Right lobe of liver (tissue), 6 donors: ENCODE measurements around the gene FAM171A1. TPM values are rescaled to one million over a fixed set of nuclear protein-coding genes. Genes with fewer than 3 reads are reported as not detected.
A peak's percentile ranks its signal among the peaks of the same experiment; 100 is the strongest.

Source experiments
- ATAC-seq, 4 donors: fragments of 200-7000 bp; cut with Tn5 transposase; one replicate each; pipeline ENCODE4 v1.9.1; 2020; ENCODE audit warnings: mild to moderate bottlenecking in 4 of 4, moderate library complexity in 4 of 4
- DNase-seq, 3 donors: peaks; one replicate each; pipeline ENCODE4 v3.0.0-alpha.2; 2020
- H3K27ac ChIP-seq, 3 donors: fragments of 200-600 bp; one replicate each; pipeline ENCODE4 v1.8.0; 2022
- H3K27me3 ChIP-seq, 2 donors: fragments of 200-600 bp; one replicate each; pipeline ENCODE4 v1.8.0; 2022
- H3K36me3 ChIP-seq, 4 donors: fragments of 200-600 bp; sonication (generic) in 1 of 4; one replicate each; pipeline versions ENCODE4 v1.5.1 to v1.8.0; 2017 to 2022; ENCODE audit warnings: control low read depth in 1 of 4
- H3K4me1 ChIP-seq, 4 donors: fragments of 200-600 bp; sonication (generic) in 1 of 4; one replicate each; pipeline versions ENCODE4 v1.5.1 to v1.8.0; 2017 to 2022; ENCODE audit warnings: control low read depth in 1 of 4
- H3K4me3 ChIP-seq, 3 donors: fragments of 200-600 bp; one replicate each; pipeline ENCODE4 v1.8.0; 2022
- H3K9me3 ChIP-seq, 4 donors: fragments of 200-600 bp; sonication (generic) in 1 of 4; one replicate each; pipeline versions ENCODE4 v1.5.1 to v1.8.0; 2017 to 2022; ENCODE audit warnings: control low read depth in 1 of 4
- POLR2A ChIP-seq: fragments of 450-650 bp; IDR thresholded peaks from one replicate; pipeline ENCODE4 v1.6.1; 2017; ENCODE audit warnings: antibody characterized with exemption, mild to moderate bottlenecking
- WGBS: methylation state at CpG from one replicate; pipeline ENCODE4 v1.1.6; 2018; ENCODE audit warnings: low coverage, low lambda C conversion rate; ENCODE audit not compliant: insufficient coverage; ENCODE audit errors: missing lambda C conversion rate; 5-methylcytosine and 5-hydroxymethylcytosine counted together
- intact Hi-C, 2 donors: fragments of 100-400 bp; cut with DNase I; formaldehyde crosslinking; loops; one replicate each; pipeline versions ENCODE4 v1.11.2 to v1.14.1; 2022
- total RNA-seq, 6 experiments: library from RNA; depleted of rRNA in 2 of 6; stranded (reverse); fragments of >200 nt in 2 of 6; fragmentation: NEBNext Ultra II Directional in 3 of 6; extraction: Animal tissue kit (Norgen Biotek cat#: 25700) in 3 of 6; gene quantifications; one replicate each; pipeline versions ENCODE4 v1.1.0 to v1.2.4, GENCODE V29; 2016 to 2023
- TF ChIP-seq, protein P1 (sequence below), 4 donors: fragments of 200-600 bp in 3 of 4; fragments of 450-650 bp in 1 of 4; IDR thresholded peaks; one replicate each; pipeline versions ENCODE4 v1.5.1 to v1.8.0; 2016 to 2022; ENCODE audit warnings: antibody characterized with exemption in 4 of 4, mild to moderate bottlenecking in 2 of 4
- donor health status: DM: no; HTN: yes; CAD: no.
- donor health status: DM: no; HTN: no; CAD: no.
- donor health status: DM: no; HTN: no; CAD: no.
- donor health status: DM: no; HTN: yes; CAD: no.
- donor health status: DM: no; HTN: yes; CAD: no.

Gene FAM171A1
- total RNA-seq, 6 experiments from 2014 or later, result 6.1 to 12.1 (median 10.3) TPM

- Histone ChIP-seq H3K27me3 (no peaks in the 10 kb centered on the region), H3K9me3 (no peaks in the 10 kb centered on the region), H3K4me1 (no peaks in the 10 kb centered on the region), H3K4me3 (no peak overlapping the region), H3K27ac (no peak overlapping the region), H3K36me3 (no peaks in the 10 kb centered on the region)
- ATAC-seq, result no peak
- no peak for DNase-seq
- intact Hi-C loops, result no loop called here
- TF ChIP-seq, protein P1, sequence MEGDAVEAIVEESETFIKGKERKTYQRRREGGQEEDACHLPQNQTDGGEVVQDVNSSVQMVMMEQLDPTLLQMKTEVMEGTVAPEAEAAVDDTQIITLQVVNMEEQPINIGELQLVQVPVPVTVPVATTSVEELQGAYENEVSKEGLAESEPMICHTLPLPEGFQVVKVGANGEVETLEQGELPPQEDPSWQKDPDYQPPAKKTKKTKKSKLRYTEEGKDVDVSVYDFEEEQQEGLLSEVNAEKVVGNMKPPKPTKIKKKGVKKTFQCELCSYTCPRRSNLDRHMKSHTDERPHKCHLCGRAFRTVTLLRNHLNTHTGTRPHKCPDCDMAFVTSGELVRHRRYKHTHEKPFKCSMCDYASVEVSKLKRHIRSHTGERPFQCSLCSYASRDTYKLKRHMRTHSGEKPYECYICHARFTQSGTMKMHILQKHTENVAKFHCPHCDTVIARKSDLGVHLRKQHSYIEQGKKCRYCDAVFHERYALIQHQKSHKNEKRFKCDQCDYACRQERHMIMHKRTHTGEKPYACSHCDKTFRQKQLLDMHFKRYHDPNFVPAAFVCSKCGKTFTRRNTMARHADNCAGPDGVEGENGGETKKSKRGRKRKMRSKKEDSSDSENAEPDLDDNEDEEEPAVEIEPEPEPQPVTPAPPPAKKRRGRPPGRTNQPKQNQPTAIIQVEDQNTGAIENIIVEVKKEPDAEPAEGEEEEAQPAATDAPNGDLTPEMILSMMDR (IDR thresholded peaks at IDR 0.05), result no peak
- TF ChIP-seq POLR2A, result no peak
- WGBS, result 93% methylated on average over 4 of the region's 4 CpGs
Observed at GRCh38 chr10:15241306-15241705, 129.8 kb downstream of the FAM171A1 start.

- DNase-seq (no peak), ATAC-seq (no peak)
- Histone ChIP-seq H3K27me3 (no peaks in the 10 kb centered on the region), H3K9me3 (no peaks in the 10 kb centered on the region), H3K36me3 (no peaks in the 10 kb centered on the region), H3K27ac (no peak overlapping the region), H3K4me3 (no peak overlapping the region), H3K4me1 (no peaks in the 10 kb centered on the region)
- intact Hi-C loops, result no loop called here
- TF ChIP-seq, protein P1 (IDR thresholded peaks at IDR 0.05), result no peak
- TF ChIP-seq POLR2A, result no peak
- WGBS, result 85% methylated on average over 12 of the region's 12 CpGs
Observed at GRCh38 chr10:15238555-15239335, 132.3 kb downstream of the FAM171A1 start.

DNA sequence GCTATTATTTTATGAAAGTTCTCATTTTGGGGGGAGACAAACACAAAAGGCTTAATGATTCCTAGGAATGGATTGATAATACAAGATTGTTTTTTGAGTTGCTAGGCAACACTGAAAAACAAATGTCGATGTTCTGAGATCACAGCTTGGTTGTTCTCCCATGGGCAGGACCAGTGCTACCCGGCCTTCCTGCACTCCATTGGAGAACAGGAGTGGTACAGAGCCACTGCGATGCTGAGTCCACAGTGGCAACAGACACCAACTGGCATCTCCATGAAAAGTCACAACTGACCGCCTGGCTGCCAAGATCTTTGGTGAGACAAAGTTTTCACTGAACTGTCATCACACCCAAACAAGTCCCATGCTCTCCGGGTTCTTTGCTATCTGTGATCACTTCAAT lies 133.7 kb downstream of the FAM171A1 start:
- ATAC-seq, result peak in 2 of 4 donors; percentile 18 to 69
- H3K4me1 ChIP-seq, result peaks cover 0 to 3% (median 0%) of the 10 kb centered on the region in 4 donors
- TF ChIP-seq POLR2A, result no peak
- TF ChIP-seq, protein P1 (IDR thresholded peaks at IDR 0.05), result no peak
- intact Hi-C loops, result no loop called here
- 77% methylated on average over 3 of the region's 5 CpGs for WGBS
- no peak for DNase-seq
- no peak overlapping the region for H3K4me3 ChIP-seq
- no peaks in the 10 kb centered on the region for H3K27me3 ChIP-seq
- no peak overlapping the region for H3K27ac ChIP-seq
- no peaks in the 10 kb centered on the region for H3K36me3 ChIP-seq
- H3K9me3 ChIP-seq, result no peaks in the 10 kb centered on the region

- no peak for TF ChIP-seq POLR2A
- TF ChIP-seq, protein P1 (IDR thresholded peaks at IDR 0.05), result no peak
- ATAC-seq (no peak), DNase-seq (no peak)
- H3K27me3 ChIP-seq, result no peaks in the 10 kb centered on the region
- H3K27ac ChIP-seq, result no peak overlapping the region
- H3K4me3 ChIP-seq, result no peak overlapping the region
- peaks cover 0 to 7% (median 0%) of the 10 kb centered on the region in 4 donors for H3K4me1 ChIP-seq
- intact Hi-C loops, result no loop called here
- 92% methylated on average over 6 of the region's 9 CpGs for WGBS
- no peaks in the 10 kb centered on the region for H3K36me3 ChIP-seq
- no peaks in the 10 kb centered on the region for H3K9me3 ChIP-seq
Observed at GRCh38 chr10:15236340-15236739, 134.7 kb downstream of the FAM171A1 start.
